Activated gamma-delta T cell treated with Interleukin-2 at 50 U/mL for 16 hours (primary cell): ENCODE measurements around the gene DNAJC16.

ENCODE experiments used
- DNase-seq: peaks from one replicate; pipeline ENCODE4 v3.0.0-alpha.2; 2020

DNAJC16 gene

DNA sequence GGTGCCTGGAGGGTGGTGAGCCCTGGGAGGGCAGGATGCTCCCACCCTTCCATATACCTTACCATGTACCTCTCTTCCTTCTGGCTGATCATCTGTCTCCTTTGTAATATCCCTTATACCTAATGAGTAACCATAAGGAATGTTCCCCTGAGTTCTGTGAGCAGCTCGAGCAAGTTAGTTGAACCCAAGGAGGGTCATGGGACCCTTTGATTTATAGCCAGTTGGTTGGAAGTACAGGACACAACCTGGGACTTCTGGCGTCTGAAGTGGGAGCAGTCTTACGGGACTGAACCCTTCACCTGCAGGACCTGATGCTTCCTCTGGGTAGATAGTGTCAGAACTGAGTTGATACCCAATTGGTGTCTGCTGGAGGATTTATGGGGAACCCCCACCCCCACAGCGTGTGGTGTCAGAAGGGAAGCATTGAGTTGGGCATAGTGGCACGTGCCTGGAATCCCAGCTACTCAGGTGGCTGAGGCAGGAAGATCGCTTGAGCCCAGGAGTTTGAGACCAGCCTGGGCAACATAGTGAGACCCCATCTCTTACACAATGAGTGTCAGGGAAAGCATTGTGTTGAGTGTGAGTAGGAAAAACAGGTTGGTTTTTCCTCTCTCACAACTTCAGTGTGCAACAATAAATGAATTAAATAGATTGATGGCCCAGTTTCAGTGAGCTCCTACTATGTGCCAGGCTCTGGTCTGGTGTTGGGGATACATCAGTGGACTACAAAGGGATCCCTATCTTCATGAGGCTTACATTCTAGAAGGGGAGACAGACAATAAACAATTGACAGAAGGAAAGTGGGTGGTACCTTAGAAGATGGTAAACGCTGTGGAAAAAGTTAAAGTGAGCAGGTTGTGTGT, 16.0 kb downstream of the DNAJC16 start:
- no peak for DNase-seq

DNA sequence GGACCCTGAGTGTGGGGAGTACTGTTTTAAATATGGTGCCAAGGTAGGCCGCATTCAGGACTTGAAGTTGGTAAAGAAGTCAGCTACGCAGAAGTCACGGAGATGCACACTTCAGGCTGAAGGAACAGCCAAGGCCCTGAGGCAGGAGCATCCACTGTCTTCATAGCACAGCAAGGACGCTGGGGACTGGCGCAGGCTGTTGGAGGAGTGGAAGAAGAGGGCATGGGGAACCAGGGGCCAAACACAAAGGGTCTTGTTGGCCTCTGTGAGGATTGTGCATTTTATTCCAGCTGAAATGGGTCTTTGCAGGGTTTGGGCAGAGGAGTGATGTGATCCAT, 16.6 kb downstream of the DNAJC16 start:
- DNase-seq: no peak

- no peak for DNase-seq
Measured at GRCh38 chr1:15543589-15544568, 17.2 kb downstream of the DNAJC16 start.

DNA sequence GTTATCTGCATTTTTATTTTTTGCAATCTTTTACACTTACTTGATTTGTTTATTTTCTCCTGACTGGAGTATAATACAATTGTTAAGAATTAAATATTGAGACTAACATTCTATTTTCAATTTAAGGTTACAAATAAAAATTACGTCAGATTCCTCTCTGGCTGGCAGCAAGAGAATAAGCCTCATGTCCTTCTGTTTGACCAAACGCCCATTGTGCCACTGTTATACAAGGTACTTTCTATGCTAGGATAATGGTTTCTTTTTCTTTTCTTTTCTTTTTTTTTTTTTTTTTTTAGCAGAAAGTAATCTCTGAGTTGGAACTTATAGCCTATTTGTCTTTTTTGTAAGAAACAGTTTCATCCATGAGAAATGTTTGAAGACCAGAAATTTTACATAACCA, 20.0 kb downstream of the DNAJC16 start:
- DNase-seq: no peak

DNA sequence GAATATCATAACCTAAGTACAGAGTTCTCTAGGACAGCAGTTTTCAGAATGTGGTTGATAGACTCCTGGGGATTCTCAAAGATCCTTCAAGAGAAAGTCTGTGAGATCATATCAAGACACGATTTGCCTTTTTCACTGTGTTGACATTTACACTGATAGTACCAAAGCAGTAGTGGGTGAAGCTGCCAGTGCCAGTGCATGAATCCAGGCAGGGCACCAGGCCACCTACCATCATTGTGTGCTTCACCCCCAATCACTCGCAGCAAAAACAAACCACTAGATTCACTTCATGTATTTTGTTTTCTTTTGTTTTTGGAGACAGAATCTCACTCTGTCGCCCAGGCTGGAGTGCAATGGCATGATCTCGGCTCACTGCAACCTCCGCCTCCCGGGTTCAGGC, 23.9 kb downstream of the DNAJC16 start:
- no peak for DNase-seq

DNA sequence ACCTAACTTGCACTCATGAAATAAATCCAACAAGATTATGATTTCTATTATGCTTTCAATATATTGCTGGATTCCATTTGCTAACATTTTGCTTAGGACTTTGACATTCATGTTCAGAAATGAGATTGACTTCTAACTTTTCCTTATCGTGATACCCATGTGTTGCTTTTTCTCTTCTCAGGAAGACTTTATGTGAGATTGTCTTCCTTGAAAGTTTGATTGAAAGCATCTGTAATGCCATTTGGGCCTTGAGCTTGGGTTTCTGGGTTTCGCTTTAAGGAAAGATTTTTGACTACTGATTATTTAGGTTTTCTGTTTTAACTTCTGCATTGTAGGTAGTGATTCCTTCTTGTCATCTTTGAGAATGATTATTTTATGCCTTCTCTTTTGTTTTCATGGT, 30.4 kb downstream of the DNAJC16 start:
- no peak for DNase-seq

- DNase-seq: no peak
Measured at GRCh38 chr1:15557594-15557993, 30.9 kb downstream of the DNAJC16 start.

DNA sequence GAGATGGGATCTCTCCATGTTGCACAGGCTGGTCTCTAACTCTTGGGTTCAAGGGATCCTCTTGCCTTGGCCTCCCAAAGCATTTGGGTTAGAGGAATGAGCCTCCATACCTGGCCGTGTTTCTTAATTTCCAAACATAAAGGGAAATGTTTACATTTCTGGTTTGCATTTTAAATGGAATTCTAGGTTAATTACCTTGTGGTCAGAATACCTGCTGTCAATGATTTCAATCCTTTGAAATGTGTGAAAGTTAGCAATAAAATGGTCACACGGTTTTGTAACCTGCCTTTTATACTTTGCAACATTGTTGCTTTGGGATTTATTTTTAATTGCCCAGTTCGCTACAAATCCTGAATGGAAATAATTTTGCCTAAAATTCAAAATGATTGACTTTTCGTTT, 31.9 kb downstream of the DNAJC16 start:
- DNase-seq: no peak

- no peak for DNase-seq
Measured at GRCh38 chr1:15559189-15559810, 32.7 kb downstream of the DNAJC16 start.

GRCh38 chr1:15568387-15569073, 41.9 kb downstream of the DNAJC16 start:
- no peak for DNase-seq

- DNase-seq: no peak
Measured at GRCh38 chr1:15570861-15571260, 44.2 kb downstream of the DNAJC16 start.

GRCh38 chr1:15571266-15571665, 44.6 kb downstream of the DNAJC16 start:
- no peak for DNase-seq

GRCh38 chr1:15573477-15573876, 46.8 kb downstream of the DNAJC16 start:
- no peak for DNase-seq

GRCh38 chr1:15574741-15575140, 48.1 kb downstream of the DNAJC16 start:
- no peak for DNase-seq

DNA sequence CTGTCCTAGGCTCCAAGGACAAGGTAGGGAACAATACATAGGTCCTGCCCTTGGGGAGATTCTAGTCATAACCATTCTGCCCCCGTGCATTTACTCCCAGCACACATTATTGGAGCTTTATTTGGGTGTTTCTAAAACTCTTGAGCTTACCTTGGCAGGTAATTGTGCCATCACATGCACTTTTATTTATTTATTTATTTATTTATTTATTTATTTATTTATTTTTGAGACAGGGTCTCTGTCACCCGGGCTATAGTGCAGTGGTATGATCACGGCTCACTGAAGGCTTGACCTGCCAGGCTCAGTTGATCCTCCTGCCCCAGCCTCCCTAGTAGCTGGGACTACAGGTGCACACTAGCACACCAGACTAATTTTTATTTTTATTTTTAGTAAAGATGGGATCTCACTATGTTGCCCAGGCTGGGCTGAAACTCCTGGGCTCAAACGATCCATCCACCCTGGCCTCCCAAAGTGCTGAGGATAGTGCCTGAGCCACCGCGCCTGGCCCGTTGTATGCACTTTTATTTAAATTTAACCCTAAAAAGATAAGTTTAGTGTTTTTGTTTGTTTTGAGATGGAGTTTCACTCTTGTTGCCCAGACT, 49.0 kb downstream of the DNAJC16 start:
- DNase-seq: no peak

DNA sequence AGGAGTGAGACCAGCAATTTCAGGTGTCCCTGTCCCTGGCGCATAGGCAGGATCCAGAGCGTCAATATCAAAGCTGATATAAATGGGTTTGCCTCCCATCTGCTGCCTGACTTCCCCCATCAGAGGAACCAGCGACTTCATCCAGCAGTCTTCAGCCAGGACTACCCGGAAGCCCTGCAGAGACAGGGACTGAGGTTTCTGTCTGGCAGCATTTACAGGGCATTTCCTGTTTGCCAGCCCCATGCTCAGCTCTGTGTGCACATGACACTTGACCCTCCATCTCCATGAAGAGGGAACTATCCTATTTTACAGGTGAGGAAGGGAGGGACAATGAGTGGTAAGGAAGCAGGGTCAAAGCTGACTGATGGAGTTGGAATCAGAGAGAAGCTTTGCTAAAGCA, 51.0 kb downstream of the DNAJC16 start:
- no peak for DNase-seq

- DNase-seq: peak; percentile 47
Measured at GRCh38 chr1:15578921-15579682, 52.5 kb downstream of the DNAJC16 start.

DNA sequence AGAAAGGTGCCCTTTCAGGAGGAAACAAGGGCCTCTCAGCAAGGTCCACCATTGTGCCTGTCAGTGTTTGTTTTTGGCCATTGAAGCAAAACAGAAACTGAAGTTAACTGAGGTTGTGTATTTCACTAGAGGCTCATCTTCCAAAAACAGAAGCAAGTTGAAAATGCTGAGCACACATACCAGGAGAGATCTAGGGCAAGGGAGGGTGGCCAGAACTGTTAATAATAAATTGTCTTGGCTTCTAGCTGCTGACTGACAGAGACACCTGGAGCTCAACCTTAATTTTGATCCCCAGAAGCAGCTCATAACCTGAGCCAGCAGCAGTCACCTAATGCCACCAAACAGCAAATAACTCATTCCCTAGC, 53.0 kb downstream of the DNAJC16 start:
- DNase-seq: no peak

- no peak for DNase-seq
Measured at GRCh38 chr1:15583016-15583706, 56.5 kb downstream of the DNAJC16 start.

GRCh38 chr1:15584489-15585363, 58.1 kb downstream of the DNAJC16 start, which contains the start of gene AGMAT:
Gene AGMAT, minus strand, starts transcription at chr1:15585051. Its CDS starts 84 bp downstream, at chr1:15584967.
- peak; percentile 58 for DNase-seq
